ENCODE measurements around the gene ECSIT. TPM values are rescaled to one million over a fixed set of nuclear protein-coding genes. Genes with fewer than 3 reads are reported as not detected.

The ECSIT gene
- total and polyA plus RNA-seq, 4 donors: 31.7 to 58.8 (median 40.4) TPM

DNA sequence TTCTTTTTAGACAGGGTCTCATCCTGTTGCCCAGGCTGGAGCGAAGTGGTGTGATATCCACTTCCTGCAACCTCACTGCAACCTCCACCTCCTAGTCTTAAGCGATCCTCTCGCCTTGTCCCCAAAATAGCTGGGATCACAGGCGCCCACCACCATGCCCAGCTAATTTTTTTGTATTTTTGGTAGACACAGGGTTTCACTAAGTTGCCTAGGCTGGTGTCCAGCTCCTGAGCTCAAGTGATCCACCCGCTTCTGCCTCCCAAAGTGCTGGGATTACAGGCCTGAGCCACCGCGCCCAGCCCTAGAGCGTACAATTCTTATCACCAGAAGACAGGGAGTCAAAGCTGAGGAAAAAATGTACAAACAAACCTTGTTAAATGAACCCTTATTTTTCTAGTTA, 34.6 kb upstream of the ECSIT start:
- Histone ChIP-seq H3K36me3 (ENCODE audit: control insufficient read depth in 4 of 4, insufficient read depth in 4 of 4, low read length in 4 of 4) (peaks cover 0 to 3% (median 0%) of the 10 kb centered on the region in 4 donors), H3K9me3 (ENCODE audit: control insufficient read depth in 4 of 4, insufficient read depth in 3 of 4, low read length in 3 of 4) (no peaks in the 10 kb centered on the region), H3K4me3 (no peak overlapping the region), H3K27ac (ENCODE audit: low read depth in 1 of 2, low read length in 1 of 2) (no peak overlapping the region), H3K27me3 (ENCODE audit: control insufficient read depth in 3 of 3, insufficient read depth in 3 of 3, low read length in 2 of 3) (no peaks in the 10 kb centered on the region), H3K4me1 (ENCODE audit: control insufficient read depth in 5 of 5, insufficient read depth in 5 of 5, low read length in 5 of 5) (peaks cover 0 to 9% (median 0%) of the 10 kb centered on the region in 5 donors), H3K9ac (ENCODE audit: insufficient read depth in 1 of 2, low read length in 2 of 2) (no peak overlapping the region)
- TF ChIP-seq, protein P1, sequence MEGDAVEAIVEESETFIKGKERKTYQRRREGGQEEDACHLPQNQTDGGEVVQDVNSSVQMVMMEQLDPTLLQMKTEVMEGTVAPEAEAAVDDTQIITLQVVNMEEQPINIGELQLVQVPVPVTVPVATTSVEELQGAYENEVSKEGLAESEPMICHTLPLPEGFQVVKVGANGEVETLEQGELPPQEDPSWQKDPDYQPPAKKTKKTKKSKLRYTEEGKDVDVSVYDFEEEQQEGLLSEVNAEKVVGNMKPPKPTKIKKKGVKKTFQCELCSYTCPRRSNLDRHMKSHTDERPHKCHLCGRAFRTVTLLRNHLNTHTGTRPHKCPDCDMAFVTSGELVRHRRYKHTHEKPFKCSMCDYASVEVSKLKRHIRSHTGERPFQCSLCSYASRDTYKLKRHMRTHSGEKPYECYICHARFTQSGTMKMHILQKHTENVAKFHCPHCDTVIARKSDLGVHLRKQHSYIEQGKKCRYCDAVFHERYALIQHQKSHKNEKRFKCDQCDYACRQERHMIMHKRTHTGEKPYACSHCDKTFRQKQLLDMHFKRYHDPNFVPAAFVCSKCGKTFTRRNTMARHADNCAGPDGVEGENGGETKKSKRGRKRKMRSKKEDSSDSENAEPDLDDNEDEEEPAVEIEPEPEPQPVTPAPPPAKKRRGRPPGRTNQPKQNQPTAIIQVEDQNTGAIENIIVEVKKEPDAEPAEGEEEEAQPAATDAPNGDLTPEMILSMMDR (IDR thresholded peaks at IDR 0.05; ENCODE audit: control extremely low read depth, extremely low read depth): no peak
- ATAC-seq (ENCODE audit: insufficient read depth, low FRiP score) (no peak), DNase-seq (no peak)
- 84 to 87% methylated on average over 8 of the region's 8 CpGs for WGBS, 2 donors

DNA sequence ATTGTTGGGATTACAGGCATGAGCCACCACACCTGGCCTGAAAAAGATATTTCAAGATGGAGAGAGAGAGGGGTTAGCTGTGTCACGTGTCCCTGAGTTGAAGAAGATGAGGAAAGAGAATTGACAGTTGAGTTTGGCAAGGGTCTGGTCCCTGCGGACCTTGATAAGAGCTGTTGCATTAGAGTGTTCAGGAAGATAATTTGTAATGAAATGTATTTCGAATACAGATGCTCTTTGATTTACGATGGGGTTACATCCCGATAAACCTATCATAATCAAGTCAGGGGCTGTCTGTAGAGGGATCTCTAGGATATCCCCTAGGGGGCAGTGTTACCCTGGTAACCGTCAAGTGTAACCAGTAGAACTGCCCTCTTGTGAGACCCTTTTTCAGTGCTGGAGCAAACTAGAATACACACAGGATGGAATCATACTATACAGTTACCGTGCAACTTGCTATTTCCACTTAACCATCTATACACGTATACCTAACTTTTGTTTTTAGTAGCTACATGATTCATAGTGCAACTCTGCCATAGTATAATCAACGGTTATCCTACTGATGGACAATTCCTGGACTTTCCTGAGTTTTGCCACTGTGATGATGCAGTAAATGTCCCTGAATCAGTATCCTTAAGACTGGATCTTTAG, 31.6 kb upstream of the ECSIT start:
- peaks cover 3 to 18% (median 7%) of the 10 kb centered on the region in 5 donors for H3K4me1 ChIP-seq (ENCODE audit: control insufficient read depth in 5 of 5, insufficient read depth in 5 of 5, low read length in 5 of 5)
- WGBS, 2 donors: 9 to 11% methylated on average over 9 of the region's 9 CpGs
- DNase-seq: peak; percentile 63 to 82 (median 79)
- no peak overlapping the region for H3K9ac ChIP-seq (ENCODE audit: insufficient read depth in 1 of 2, low read length in 2 of 2)
- no peaks in the 10 kb centered on the region for H3K27me3 ChIP-seq (ENCODE audit: control insufficient read depth in 3 of 3, insufficient read depth in 3 of 3, low read length in 2 of 3)
- no peak overlapping the region for H3K27ac ChIP-seq (ENCODE audit: low read depth in 1 of 2, low read length in 1 of 2)
- no peak overlapping the region for H3K4me3 ChIP-seq
- peak; percentile 42 for ATAC-seq (ENCODE audit: insufficient read depth, low FRiP score)
- TF ChIP-seq, protein P1 (IDR thresholded peaks at IDR 0.05; ENCODE audit: control extremely low read depth, extremely low read depth): peak; percentile 54
- H3K36me3 ChIP-seq (ENCODE audit: control insufficient read depth in 4 of 4, insufficient read depth in 4 of 4, low read length in 4 of 4): peaks cover 0 to 4% (median 3%) of the 10 kb centered on the region in 4 donors
- no peaks in the 10 kb centered on the region for H3K9me3 ChIP-seq (ENCODE audit: control insufficient read depth in 4 of 4, insufficient read depth in 3 of 4, low read length in 3 of 4)

DNA sequence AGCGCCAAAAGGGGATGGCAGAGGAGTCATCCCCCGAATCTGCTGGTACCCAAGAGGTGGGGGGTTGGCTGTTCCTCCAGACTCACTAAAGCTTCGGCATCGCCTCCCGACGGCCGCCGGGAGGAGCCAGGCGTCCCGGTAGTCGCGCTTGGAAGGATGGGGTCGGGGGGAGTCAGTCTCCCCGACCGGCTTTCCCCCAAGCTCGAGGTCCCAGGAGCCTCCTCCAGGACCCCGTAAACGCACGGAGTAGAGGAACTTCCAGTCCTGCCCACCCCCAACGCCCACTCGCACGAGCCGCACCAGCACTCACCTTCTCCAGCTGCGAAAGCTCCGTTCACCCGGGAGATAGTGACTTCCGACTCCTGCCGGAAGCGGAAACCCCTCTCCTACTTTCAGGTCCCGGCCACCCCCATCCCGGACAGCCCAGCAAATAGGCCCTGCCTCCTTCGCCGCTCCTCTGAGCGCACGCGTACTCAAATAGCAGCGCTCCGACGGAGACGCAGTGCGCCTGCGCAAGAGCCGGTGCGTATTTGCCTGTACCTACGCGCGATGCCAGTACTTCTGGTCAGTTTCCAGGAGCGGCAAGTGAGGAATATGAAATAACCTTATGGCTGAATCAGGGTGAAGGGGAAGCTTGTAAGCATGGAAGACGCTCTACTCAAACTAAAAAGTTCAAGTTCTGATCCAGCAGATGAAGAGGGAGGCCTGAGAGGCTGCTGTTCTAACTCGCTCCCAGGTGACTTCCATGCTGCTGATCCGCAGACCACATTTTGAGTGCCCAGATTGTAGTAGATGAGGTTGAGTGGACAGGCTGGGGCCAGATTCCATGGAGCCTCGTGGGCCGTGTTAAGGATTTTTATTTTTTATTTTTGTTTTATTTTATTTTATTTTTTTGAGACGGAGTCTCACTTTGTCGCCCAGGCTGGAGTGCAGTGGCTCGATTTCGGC, 30.2 kb upstream of the ECSIT start, which contains the start of gene ELOF1:
Gene ELOF1, minus strand, starts transcription at position 350 of the 948 bp plus-strand sequence. CDS start 4,883 bp downstream, outside the sequence.
- peak within 1 kb of the TSS; percentile 91 for H3K4me3 ChIP-seq
- DNase-seq (peak; percentile 98 to 99 (median 98)), ATAC-seq (ENCODE audit: insufficient read depth, low FRiP score) (peak; percentile 98)
- 2 to 3% methylated on average over 57 of the region's 57 CpGs for WGBS, 2 donors
- H3K36me3 ChIP-seq (ENCODE audit: control insufficient read depth in 4 of 4, insufficient read depth in 4 of 4, low read length in 4 of 4): peaks cover 0 to 12% (median 3%) of the 10 kb centered on the region in 4 donors
- TF ChIP-seq, protein P1 (IDR thresholded peaks at IDR 0.05; ENCODE audit: control extremely low read depth, extremely low read depth): no peak
- no peaks in the 10 kb centered on the region for H3K9me3 ChIP-seq (ENCODE audit: control insufficient read depth in 4 of 4, insufficient read depth in 3 of 4, low read length in 3 of 4)
- H3K9ac ChIP-seq (ENCODE audit: insufficient read depth in 1 of 2, low read length in 2 of 2): peak within 1 kb of the TSS; percentile 45 to 53
- H3K4me1 ChIP-seq (ENCODE audit: control insufficient read depth in 5 of 5, insufficient read depth in 5 of 5, low read length in 5 of 5): peaks cover 3 to 18% (median 7%) of the 10 kb centered on the region in 5 donors
- H3K27me3 ChIP-seq (ENCODE audit: control insufficient read depth in 3 of 3, insufficient read depth in 3 of 3, low read length in 2 of 3): no peaks in the 10 kb centered on the region
- H3K27ac ChIP-seq (ENCODE audit: low read depth in 1 of 2, low read length in 1 of 2): peak within 1 kb of the TSS; percentile 78 to 86
